NCI-H345 (cell line): ENCODE data around the gene MBOAT2.

ENCODE experiments used
- DNase-seq: peaks from one replicate; lab custom pipeline; 2025; lab: John Stamatoyannopoulos, UW

Gene MBOAT2

DNA sequence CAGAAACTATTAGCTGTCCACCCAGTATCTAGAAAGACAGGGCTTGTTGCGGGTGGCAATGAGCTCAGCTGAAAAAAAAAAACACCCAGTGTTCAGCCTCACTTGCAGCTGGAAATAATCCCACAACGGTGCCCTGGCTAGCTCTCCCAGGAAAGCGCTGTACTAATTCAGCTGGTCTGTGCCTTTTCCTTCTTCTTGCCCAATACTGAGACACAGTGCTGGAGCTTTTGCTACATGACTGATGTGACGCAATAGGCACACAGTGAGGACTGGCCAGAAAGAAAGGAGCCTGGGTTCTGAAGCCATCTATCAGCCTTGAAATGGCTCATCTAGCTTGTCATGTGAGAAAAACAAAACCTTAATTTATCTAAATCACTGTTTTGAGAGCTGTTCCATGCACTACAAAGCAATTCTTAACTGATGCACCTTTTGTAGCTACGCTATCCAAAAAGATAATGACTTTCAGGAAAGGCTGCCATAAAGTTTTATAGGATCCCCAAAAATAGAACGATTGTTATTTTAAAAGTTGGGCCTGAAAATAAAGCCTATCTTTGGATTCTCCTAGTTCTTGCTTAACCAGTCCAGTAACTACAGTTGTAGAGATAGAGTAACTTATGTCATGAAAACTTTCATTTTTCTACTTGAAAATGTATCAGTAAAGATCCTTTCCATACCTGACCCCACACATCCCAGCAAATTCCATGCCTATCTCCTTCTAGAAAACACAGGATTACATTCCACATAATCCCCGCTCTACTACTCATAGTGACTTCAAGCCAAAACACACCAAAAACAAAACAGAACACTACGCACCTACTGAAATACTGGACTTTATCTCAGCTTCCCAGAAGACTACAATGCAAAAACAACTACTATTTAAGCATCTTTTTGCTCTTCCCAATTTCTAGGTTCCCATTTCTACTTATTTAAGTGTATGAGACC, 181.9 kb downstream of the MBOAT2 start:
- no peak for DNase-seq

DNA sequence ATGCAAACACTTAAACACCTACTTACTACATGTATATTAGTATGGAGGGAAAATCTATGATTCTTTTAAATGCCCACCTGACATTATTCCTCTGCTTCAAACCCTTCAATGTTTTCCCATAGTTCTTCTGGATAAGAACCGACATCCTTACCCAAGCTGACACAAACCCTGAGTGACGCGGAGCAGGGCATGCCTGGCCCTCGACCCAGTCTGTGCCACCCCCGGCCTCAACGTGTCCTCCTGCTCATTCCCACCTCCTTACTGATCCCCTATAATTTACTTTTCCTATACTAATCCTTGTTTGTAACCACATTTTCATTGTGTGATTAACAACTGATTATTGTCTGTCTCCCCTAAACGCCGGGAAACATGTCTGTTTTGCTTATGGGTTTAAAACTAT, 183.5 kb downstream of the MBOAT2 start:
- no peak for DNase-seq

DNA sequence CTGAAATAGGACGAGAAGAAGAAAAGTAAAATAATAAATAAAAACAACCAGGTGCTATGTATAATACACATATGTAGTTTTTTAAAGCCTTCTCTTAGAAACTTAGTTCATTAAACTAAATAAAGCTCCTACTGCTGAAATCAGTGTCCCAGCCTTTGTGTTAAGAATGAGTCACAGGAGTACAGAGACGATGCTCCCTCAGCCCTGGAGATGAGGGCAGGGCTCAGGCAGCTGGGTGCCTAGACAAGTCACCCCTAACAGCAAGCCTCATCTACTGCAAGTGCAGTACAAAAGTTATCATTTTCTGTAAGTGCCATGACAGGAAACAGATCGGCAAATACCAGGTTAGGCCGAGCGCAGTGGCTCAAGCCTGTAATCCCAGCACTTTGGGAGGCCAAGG, 184.3 kb downstream of the MBOAT2 start:
- no peak for DNase-seq

DNA sequence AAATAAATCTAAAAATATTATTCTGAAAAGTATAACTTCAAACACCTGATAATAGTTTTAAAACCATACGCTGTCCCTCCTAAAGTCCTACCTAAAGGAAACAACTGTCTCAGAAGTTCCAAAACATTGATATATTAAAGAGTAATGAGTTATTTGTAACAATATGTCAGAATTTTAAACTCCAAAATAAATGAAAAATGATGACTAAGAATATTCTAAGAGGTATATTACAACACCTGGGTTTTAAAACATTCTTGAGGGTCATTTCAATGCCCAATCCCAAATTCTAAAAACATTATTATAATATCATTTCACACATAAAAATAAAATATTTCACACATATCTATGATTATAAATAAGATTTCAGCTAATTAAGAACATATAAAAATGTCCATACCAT, 186.3 kb downstream of the MBOAT2 start:
- no peak for DNase-seq

DNA sequence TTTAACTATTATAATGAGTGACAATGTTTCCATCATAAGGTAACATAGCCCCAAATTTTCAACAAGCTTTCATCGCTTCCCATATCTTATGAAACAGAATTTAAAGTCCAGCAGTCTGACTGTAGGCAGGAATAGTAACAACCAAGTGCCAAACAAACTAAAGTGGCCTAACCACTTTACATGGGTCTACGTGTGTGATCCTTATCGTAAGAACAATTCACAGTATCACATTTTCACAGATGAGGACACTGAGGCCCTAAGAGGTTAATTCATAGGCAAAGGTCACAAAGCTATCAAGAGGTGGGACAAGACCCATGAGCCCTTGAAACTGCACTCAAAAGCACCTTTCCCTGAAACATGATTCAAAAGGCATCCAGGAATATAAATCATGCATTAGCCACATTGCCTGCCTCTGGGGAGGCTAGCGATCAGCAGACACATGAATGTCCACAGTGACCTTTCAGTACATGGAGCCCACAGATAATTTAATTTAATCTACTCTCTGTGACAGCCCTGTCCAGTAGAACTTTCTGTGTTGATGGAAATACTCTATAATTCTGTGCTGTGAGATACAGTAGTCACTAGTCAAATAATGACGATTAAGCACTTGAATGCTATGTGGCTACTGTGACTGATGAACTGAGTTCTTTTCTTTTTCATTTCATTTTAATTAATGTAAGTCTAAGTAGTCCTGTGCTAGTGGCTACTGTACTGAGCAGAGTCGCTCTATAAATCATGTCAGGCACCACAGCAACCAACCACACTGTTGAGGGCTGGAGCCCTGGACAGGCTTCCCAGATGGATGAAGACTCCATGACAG, 196.4 kb downstream of the MBOAT2 start:
- DNase-seq: no peak

DNA sequence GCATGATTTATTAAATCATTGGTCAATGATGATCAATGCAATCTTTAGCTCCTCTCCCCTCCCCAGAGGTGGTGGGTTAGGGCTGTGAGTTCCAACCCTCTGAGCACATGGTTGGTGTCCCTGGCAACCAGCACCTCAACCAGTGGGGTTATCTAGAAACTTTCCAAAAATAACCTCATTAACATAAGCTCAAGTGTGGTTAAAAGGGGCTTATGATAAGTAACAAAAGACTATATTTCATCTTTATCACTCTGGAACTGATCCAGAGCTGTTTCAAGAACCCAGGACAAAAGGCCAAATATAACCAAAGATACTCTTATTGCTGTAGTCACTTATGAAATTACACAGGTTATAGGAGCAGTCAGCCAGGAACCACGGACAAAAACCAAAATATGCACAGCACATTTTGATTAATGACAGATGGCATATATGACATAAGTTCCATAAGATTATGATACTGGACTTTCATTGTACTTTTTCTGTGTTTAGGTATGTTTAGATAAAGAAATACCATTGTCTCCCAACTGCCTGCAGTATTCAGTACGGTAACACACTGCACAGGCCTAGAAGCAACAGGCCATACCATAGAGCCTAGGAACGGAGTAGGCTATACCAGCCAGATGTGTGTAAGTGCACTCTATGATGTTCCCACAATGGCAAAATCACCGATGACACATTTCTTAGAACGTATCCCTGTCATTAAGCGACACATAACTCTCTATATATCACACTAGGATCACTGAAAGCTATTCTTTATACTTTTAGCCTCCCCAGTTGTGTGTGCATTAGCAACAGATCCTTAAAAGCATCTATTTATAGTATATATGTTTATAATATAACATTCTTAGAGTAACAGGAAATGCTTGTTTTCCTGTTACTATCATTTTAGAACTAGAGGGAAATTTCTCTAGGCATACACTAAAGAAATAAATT, 197.9 kb downstream of the MBOAT2 start:
- no peak for DNase-seq

DNA sequence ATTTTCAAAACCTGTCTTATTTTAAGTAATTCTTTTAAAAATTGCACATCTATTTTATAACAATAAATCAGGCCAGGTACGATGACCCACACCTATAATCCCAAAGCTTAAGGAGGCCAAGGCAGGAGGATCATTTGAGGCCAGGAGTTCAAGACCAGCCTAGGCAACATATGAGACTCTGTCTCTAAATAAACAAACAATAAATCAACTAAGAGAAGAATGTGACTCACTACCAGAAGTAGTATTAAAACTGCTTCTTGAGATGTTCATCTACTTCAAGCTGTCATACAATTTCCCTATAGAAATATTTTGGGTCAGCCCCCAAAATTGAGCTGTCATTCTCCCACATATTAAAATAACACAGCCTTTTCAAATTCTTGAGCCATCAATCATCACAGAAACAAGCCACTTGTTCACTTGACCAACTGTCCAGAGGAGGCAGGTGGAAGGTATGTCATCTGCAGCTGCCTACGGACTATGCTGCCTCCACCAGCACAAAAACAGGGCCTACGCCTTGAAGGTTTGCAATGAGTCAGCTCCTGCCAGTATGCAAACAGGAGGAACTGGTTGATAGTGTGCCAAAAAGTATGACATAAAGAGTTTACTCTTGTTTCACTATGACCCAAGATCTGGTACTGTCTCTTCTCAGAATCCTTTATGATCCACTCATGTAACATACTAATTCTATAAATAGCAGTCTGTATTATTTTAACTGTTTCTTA, 199.7 kb downstream of the MBOAT2 start:
- DNase-seq: peak; percentile 7

DNA sequence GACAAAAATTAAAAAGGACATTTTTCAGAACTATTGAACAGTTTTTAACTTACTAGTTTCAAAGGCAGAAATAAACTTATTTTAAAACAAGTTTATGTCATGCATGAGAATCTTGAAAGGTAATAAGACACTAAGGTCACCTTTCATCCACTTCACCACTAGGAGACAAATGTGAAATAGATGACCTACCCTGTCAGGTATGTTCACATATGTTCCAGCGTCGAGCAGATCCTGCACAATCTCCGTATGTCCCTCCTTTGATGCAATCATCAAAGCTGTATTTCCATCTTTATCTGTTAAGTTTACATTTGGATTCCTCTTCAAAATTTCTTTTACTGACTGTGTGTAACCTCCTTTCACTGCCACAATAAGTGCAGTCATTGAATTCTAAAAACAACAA, 200.7 kb downstream of the MBOAT2 start:
- no peak for DNase-seq
